ENCODE data around the gene KCNE5. TPM values are rescaled to one million over a fixed set of nuclear protein-coding genes. Genes with fewer than 3 reads are reported as not detected.
"Not testable (repeated sequence)": the region's sequence is repeated elsewhere in the genome, so short reads cannot be mapped to it uniquely, and the experiment has no call there.

KCNE5 gene
- total and polyA plus RNA-seq, 3 donors from 2014 or later, result 0.57 to 0.81 (median 0.79) TPM

- TF ChIP-seq POLR2A (IDR thresholded peaks at IDR 0.05), result no peak
- no peak for DNase-seq
- Histone ChIP-seq H3K9me3 (no peaks in the 10 kb centered on the region), H3K4me1 (no peaks in the 10 kb centered on the region), H3K27me3 (no peaks in the 10 kb centered on the region), H3K4me3 (no peak overlapping the region), H3K27ac (no peak overlapping the region), H3K36me3 (ENCODE audit: low read depth, missing control alignments) (no peaks in the 10 kb centered on the region)
- intact Hi-C loops (cut with DNase I; ENCODE audit: low total_unique reads), result no loop called here
- WGBS, 2 donors, result 92 to 100% methylated on average over 1 of the region's 1 CpG
Measured at GRCh38 chrX:109658391-109658790, 33.4 kb upstream of the KCNE5 start.

- H3K9me3 ChIP-seq; H3K4me1 ChIP-seq; H3K4me3 ChIP-seq; H3K27me3 ChIP-seq; H3K27ac ChIP-seq; DNase-seq; intact Hi-C loops (cut with DNase I; ENCODE audit: low total_unique reads); H3K36me3 ChIP-seq (ENCODE audit: low read depth, missing control alignments): not testable (repeated sequence)
- WGBS, 2 donors, result 100% methylated on average over 1 to 3 of the region's 4 CpGs
Measured at GRCh38 chrX:109657364-109657763, 32.4 kb upstream of the KCNE5 start.

- H3K9me3 ChIP-seq, result no peaks in the 10 kb centered on the region
- no peaks in the 10 kb centered on the region for H3K27me3 ChIP-seq
- H3K4me3 ChIP-seq, result no peak overlapping the region
- DNase-seq, result no peak
- H3K36me3 ChIP-seq (ENCODE audit: low read depth, missing control alignments), result no peaks in the 10 kb centered on the region
- H3K4me1 ChIP-seq, result no peaks in the 10 kb centered on the region
- no peak for TF ChIP-seq CTCF (IDR thresholded peaks at IDR 0.05)
- TF ChIP-seq POLR2A (IDR thresholded peaks at IDR 0.05), result no peak
- intact Hi-C loops (cut with DNase I; ENCODE audit: low total_unique reads), result no loop called here
- 84 to 88% methylated on average over 4 of the region's 4 CpGs for WGBS, 2 donors
- no peak overlapping the region for H3K27ac ChIP-seq
Measured at GRCh38 chrX:109656774-109657173, 31.8 kb upstream of the KCNE5 start.

GRCh38 chrX:109655502-109656201 is 30.7 kb upstream of the KCNE5 start:
- Histone ChIP-seq H3K9me3 (no peaks in the 10 kb centered on the region), H3K27ac (no peak overlapping the region), H3K27me3 (no peaks in the 10 kb centered on the region), H3K36me3 (ENCODE audit: low read depth, missing control alignments) (no peaks in the 10 kb centered on the region), H3K4me1 (no peaks in the 10 kb centered on the region), H3K4me3 (no peak overlapping the region)
- WGBS, 2 donors, result 72 to 79% methylated on average over 4 of the region's 4 CpGs
- TF ChIP-seq CTCF (IDR thresholded peaks at IDR 0.05), result no peak
- no peak for TF ChIP-seq POLR2A (IDR thresholded peaks at IDR 0.05)
- DNase-seq, result no peak
- intact Hi-C loops (cut with DNase I; ENCODE audit: low total_unique reads), result no loop called here

GRCh38 chrX:109654516-109655109 is 29.6 kb upstream of the KCNE5 start:
- no peak overlapping the region for H3K27ac ChIP-seq
- 79 to 80% methylated on average over 3 to 5 of the region's 5 CpGs for WGBS, 2 donors
- H3K36me3 ChIP-seq (ENCODE audit: low read depth, missing control alignments), result no peaks in the 10 kb centered on the region
- TF ChIP-seq POLR2A (IDR thresholded peaks at IDR 0.05), result no peak
- TF ChIP-seq CTCF (IDR thresholded peaks at IDR 0.05), result no peak
- no peaks in the 10 kb centered on the region for H3K9me3 ChIP-seq
- no peak overlapping the region for H3K4me3 ChIP-seq
- no peak for DNase-seq
- intact Hi-C loops (cut with DNase I; ENCODE audit: low total_unique reads), result no loop called here
- no peaks in the 10 kb centered on the region for H3K4me1 ChIP-seq
- no peaks in the 10 kb centered on the region for H3K27me3 ChIP-seq

- 93 to 96% methylated on average over 3 to 18 of the region's 19 CpGs for WGBS, 2 donors
Measured at GRCh38 chrX:109644671-109645070, 19.7 kb upstream of the KCNE5 start.

More at GRCh38 chrX:109644671-109645070, 19.7 kb upstream of the KCNE5 start:
- H3K36me3 ChIP-seq (ENCODE audit: low read depth, missing control alignments); H3K4me1 ChIP-seq; H3K27me3 ChIP-seq; DNase-seq; H3K9me3 ChIP-seq; H3K27ac ChIP-seq; H3K4me3 ChIP-seq; intact Hi-C loops (cut with DNase I; ENCODE audit: low total_unique reads): not testable (repeated sequence)

All from testis (tissue), 3 donors.